HUES64 (cell line): Measurements from ENCODE around the gene UBD.

Experiments
- H3K27ac ChIP-seq: 2 replicates; pipeline ENCODE4 v1.7.0; 2013; ENCODE audit warnings: low read depth, low read length, inconsistent platforms
- H3K27me3 ChIP-seq: 2 replicates; pipeline ENCODE4 v1.6.1; 2013; ENCODE audit warnings: mild to moderate bottlenecking, low read length; ENCODE audit not compliant: insufficient read depth
- H3K36me3 ChIP-seq: 2 replicates; pipeline ENCODE4 v1.6.1; 2013; ENCODE audit warnings: mild to moderate bottlenecking, low read length; ENCODE audit not compliant: insufficient read depth
- H3K4me1 ChIP-seq: 2 replicates; pipeline ENCODE4 v1.6.1; 2013; ENCODE audit warnings: mild to moderate bottlenecking, low read length, moderate library complexity; ENCODE audit not compliant: insufficient read depth
- H3K4me3 ChIP-seq: 2 replicates; pipeline ENCODE4 v1.5.1; 2013; ENCODE audit warnings: mild to moderate bottlenecking, low read length, moderate library complexity
- H3K9ac ChIP-seq: 2 replicates; pipeline ENCODE4 v1.6.1; 2013; ENCODE audit warnings: mild to moderate bottlenecking, low read depth, low read length
- H3K9me3 ChIP-seq: 2 replicates; pipeline ENCODE4 v1.6.1; 2013; ENCODE audit warnings: low read depth, low read length; ENCODE audit not compliant: insufficient read depth
- WGBS: fragments of 150-250, 120-280 bp; methylation state at CpG from one replicate; pipeline ENCODE4 v1.1.7; 2013; ENCODE audit warnings: missing lambda C conversion rate; 5-methylcytosine and 5-hydroxymethylcytosine counted together

UBD gene

GRCh38 chr6:29530671-29531310, 28.7 kb downstream of the UBD start:
- H3K9ac ChIP-seq = no peak overlapping the region
- no peaks in the 10 kb centered on the region for H3K4me1 ChIP-seq
- WGBS = 96% methylated on average over 2 of the region's 2 CpGs
- H3K27ac ChIP-seq = no peak overlapping the region
- no peaks in the 10 kb centered on the region for H3K36me3 ChIP-seq
- no peaks in the 10 kb centered on the region for H3K27me3 ChIP-seq
- H3K9me3 ChIP-seq = no peaks in the 10 kb centered on the region
- no peak overlapping the region for H3K4me3 ChIP-seq

- Histone ChIP-seq H3K9me3 (no peaks in the 10 kb centered on the region), H3K27me3 (no peaks in the 10 kb centered on the region), H3K27ac (no peak overlapping the region), H3K9ac (no peak overlapping the region), H3K36me3 (no peaks in the 10 kb centered on the region), H3K4me1 (peaks cover 8% of the 10 kb centered on the region), H3K4me3 (no peak overlapping the region)
- WGBS = 96% methylated on average over 3 of the region's 3 CpGs
Measured at GRCh38 chr6:29529956-29530355, 29.6 kb downstream of the UBD start.

- Histone ChIP-seq H3K4me1 (peaks cover 17% of the 10 kb centered on the region), H3K36me3 (no peaks in the 10 kb centered on the region), H3K27ac (no peak overlapping the region), H3K9me3 (peaks cover 5% of the 10 kb centered on the region), H3K9ac (no peak overlapping the region), H3K27me3 (no peaks in the 10 kb centered on the region), H3K4me3 (no peak overlapping the region)
- 77% methylated on average over 2 of the region's 2 CpGs for WGBS
Measured at GRCh38 chr6:29528988-29529560, 30.5 kb downstream of the UBD start.

- Histone ChIP-seq H3K9ac (no peak overlapping the region), H3K36me3 (no peaks in the 10 kb centered on the region), H3K4me1 (peaks cover 17% of the 10 kb centered on the region), H3K27me3 (no peaks in the 10 kb centered on the region), H3K27ac (no peak overlapping the region), H3K9me3 (peaks cover 12% of the 10 kb centered on the region), H3K4me3 (no peak overlapping the region)
- 85% methylated on average over 5 of the region's 5 CpGs for WGBS
Measured at GRCh38 chr6:29528300-29528931, 31.1 kb downstream of the UBD start.

- Histone ChIP-seq H3K27ac (no peak overlapping the region), H3K27me3 (no peaks in the 10 kb centered on the region), H3K36me3 (no peaks in the 10 kb centered on the region), H3K9ac (no peak overlapping the region), H3K4me3 (no peak overlapping the region), H3K4me1 (peaks cover 17% of the 10 kb centered on the region), H3K9me3 (peaks cover 20% of the 10 kb centered on the region)
- WGBS = 89% methylated on average over 2 of the region's 2 CpGs
Measured at GRCh38 chr6:29527564-29527963, 32.0 kb downstream of the UBD start.

- Histone ChIP-seq H3K4me1 (peaks cover 17% of the 10 kb centered on the region), H3K27ac (no peak overlapping the region), H3K4me3 (no peak overlapping the region), H3K9me3 (peaks cover 25% of the 10 kb centered on the region), H3K27me3 (no peaks in the 10 kb centered on the region), H3K9ac (no peak overlapping the region), H3K36me3 (no peaks in the 10 kb centered on the region)
- no CpG with 5 or more reads among the region's 1 CpG for WGBS
Measured at GRCh38 chr6:29527126-29527525, 32.4 kb downstream of the UBD start.

GRCh38 chr6:29525311-29525639, 34.3 kb downstream of the UBD start:
- Histone ChIP-seq H3K4me1 (peaks cover 17% of the 10 kb centered on the region), H3K36me3 (no peaks in the 10 kb centered on the region), H3K27ac (peak overlapping the region; percentile 9; the same call in 1 of the 2 replicates), H3K9me3 (peaks cover 30% of the 10 kb centered on the region), H3K9ac (no peak overlapping the region), H3K4me3 (no peak overlapping the region), H3K27me3 (no peaks in the 10 kb centered on the region)
- 0% methylated on average over 1 of the region's 1 CpG for WGBS

GRCh38 chr6:29524444-29525310, 34.9 kb downstream of the UBD start:
- H3K27ac ChIP-seq = peak overlapping the region; percentile 28; the same call in 1 of the 2 replicates

GRCh38 chr6:29524044-29524443, 35.5 kb downstream of the UBD start:
- WGBS = 94% methylated on average over 1 of the region's 2 CpGs
- Histone ChIP-seq H3K27me3 (no peaks in the 10 kb centered on the region), H3K4me3 (no peak overlapping the region), H3K9me3 (peaks cover 30% of the 10 kb centered on the region), H3K4me1 (peaks cover 17% of the 10 kb centered on the region), H3K36me3 (no peaks in the 10 kb centered on the region), H3K27ac (no peak overlapping the region), H3K9ac (no peak overlapping the region)

More at GRCh38 chr6:29524444-29525310, 34.9 kb downstream of the UBD start:
- Histone ChIP-seq H3K4me1 (peaks cover 17% of the 10 kb centered on the region), H3K9ac (no peak overlapping the region), H3K36me3 (no peaks in the 10 kb centered on the region), H3K9me3 (peaks cover 30% of the 10 kb centered on the region), H3K27me3 (no peaks in the 10 kb centered on the region), H3K4me3 (no peak overlapping the region)
- 75% methylated on average over 7 of the region's 7 CpGs for WGBS

- Histone ChIP-seq H3K27ac (no peak overlapping the region), H3K4me1 (peaks cover 17% of the 10 kb centered on the region), H3K9me3 (peaks cover 30% of the 10 kb centered on the region), H3K36me3 (no peaks in the 10 kb centered on the region), H3K9ac (no peak overlapping the region), H3K27me3 (no peaks in the 10 kb centered on the region), H3K4me3 (no peak overlapping the region)
- WGBS = 92% methylated on average over 2 of the region's 2 CpGs
Measured at GRCh38 chr6:29522227-29522626, 37.3 kb downstream of the UBD start.
